K562 (cell line): ENCODE results near the gene ST6GALNAC1. TPM values are rescaled to one million over a fixed set of nuclear protein-coding genes. Genes with fewer than 3 reads are reported as not detected.

Source experiments
- ATAC-seq: fragments of 200-7000 bp; cut with Tn5 transposase; 3 replicates; pipeline ENCODE4 v1.9.1; 2020; ENCODE audit warnings: moderate library complexity
- BruUV-seq: library from RNA; stranded (reverse); fragments of 400-500 nt; replicated peaks from 2 replicates; lab custom pipeline; 2021; lab: Mats Ljungman, UMichigan
- CTCF ChIA-PET: fragments of 300-600 bp; formaldehyde crosslinking; extraction: SDS; loops from one replicate; lab custom pipeline; 2021; ENCODE audit warnings: low intra/inter-chr PET ratio; lab: Yijun Ruan, JAX
- POLR2A ChIA-PET: fragments of 300-600, 350-650 bp; sonication (Branson Sonifier 250); formaldehyde crosslinking; extraction: SDS; loops from one replicate; lab custom pipeline; 2021; ENCODE audit warnings: antibody characterized with exemption, inconsistent platforms; lab: Yijun Ruan, JAX
- DNase-seq, 4 experiments: peaks; one replicate each; pipeline versions ENCODE4 v3.0.0 to v3.0.0-alpha.2; 2011 to 2018; ENCODE audit warnings: low spot score in 3 of 4, mixed read lengths in 3 of 4; ENCODE audit errors: extremely low read depth in 1 of 4
- FAIRE-seq: peaks from 2 replicates; lab custom pipeline; 2011; peaks lifted over from hg19 to GRCh38; lab: Jason Lieb, UNC
- H2AFZ ChIP-seq: 2 replicates; pipeline ENCODE4 v1.6.0; 2011; ENCODE audit warnings: low read depth, low read length, control low read depth, inconsistent platforms
- H3K27ac ChIP-seq: fragments of 200-600 bp; 3 replicates; pipeline ENCODE4 v1.8.0; 2011; ENCODE audit warnings: low read depth, mild to moderate bottlenecking, control low read depth, inconsistent platforms, low read length, moderate library complexity, mixed read lengths; ENCODE audit errors: extremely low read depth
- H3K27me3 ChIP-seq, 2 experiments: fragments of 300-600 bp in 1 of 2; 2 replicates in 1 of 2; 3 replicates in 1 of 2; pipeline versions ENCODE4 v1.6.0 to v1.8.0; 2011; ENCODE audit warnings: inconsistent platforms in 2 of 2, low read length in 2 of 2, mild to moderate bottlenecking in 1 of 2, mixed read lengths in 1 of 2, moderate library complexity in 1 of 2; ENCODE audit not compliant: control insufficient read depth in 2 of 2, insufficient read depth in 2 of 2
- H3K36me3 ChIP-seq: fragments of 300-600 bp; 3 replicates; pipeline ENCODE4 v1.8.0; 2011; ENCODE audit warnings: mild to moderate bottlenecking, low read length, inconsistent platforms; ENCODE audit not compliant: control insufficient read depth, insufficient read depth
- H3K4me1 ChIP-seq, 2 experiments: fragments of 200-600 bp in 1 of 2; replicated peaks in 1 of 2; 2 replicates in 1 of 2; 3 replicates in 1 of 2; pipeline versions ENCODE4 v1.5.1 to v1.8.0; 2011; ENCODE audit warnings: inconsistent platforms in 2 of 2, low read length in 2 of 2, mild to moderate bottlenecking in 1 of 2, mixed read lengths in 1 of 2, moderate library complexity in 1 of 2; ENCODE audit not compliant: control insufficient read depth in 2 of 2, insufficient read depth in 2 of 2
- H3K4me2 ChIP-seq: 2 replicates; pipeline ENCODE4 v1.6.1; 2011; ENCODE audit warnings: low read length, control low read depth, inconsistent platforms, mixed read lengths; ENCODE audit not compliant: insufficient read depth
- H3K4me3 ChIP-seq: fragments of 200-600 bp; sonication (generic), shearing (Covaris generic); 2 replicates; pipeline ENCODE4 v1.5.1; 2016; ENCODE audit warnings: control low read depth, inconsistent platforms
- H3K79me2 ChIP-seq: fragments of 200-600 bp; 3 replicates; pipeline ENCODE4 v1.8.0; 2011; ENCODE audit warnings: low read length, inconsistent platforms; ENCODE audit not compliant: control insufficient read depth, insufficient read depth
- H3K9ac ChIP-seq, 2 experiments: 2 replicates each; pipeline versions ENCODE4 v1.6.0 to v1.6.1; 2011; ENCODE audit warnings: low read depth in 2 of 2, low read length in 2 of 2, control low read depth in 1 of 2, inconsistent platforms in 1 of 2, mild to moderate bottlenecking in 1 of 2, mixed read lengths in 1 of 2; ENCODE audit not compliant: insufficient read depth in 1 of 2
- H3K9me1 ChIP-seq: one replicate; pipeline ENCODE4 v1.6.0; 2011; ENCODE audit warnings: inconsistent platforms, mild to moderate bottlenecking, low read length, moderate library complexity; ENCODE audit not compliant: control insufficient read depth, insufficient read depth
- H3K9me3 ChIP-seq: replicated peaks from 2 replicates; pipeline ENCODE4 v1.5.1; 2011; ENCODE audit warnings: low read depth, low read length, inconsistent platforms; ENCODE audit not compliant: control insufficient read depth, insufficient read depth
- H4K20me1 ChIP-seq: replicated peaks from 2 replicates; pipeline ENCODE4 v1.6.1; 2011; ENCODE audit warnings: low read length, inconsistent platforms, mixed read lengths; ENCODE audit not compliant: control insufficient read depth, insufficient read depth
- ARHGAP35 ChIP-seq: fragments of 450-650 bp; IDR thresholded peaks from 2 replicates; pipeline ENCODE4 v1.6.1; 2018; ENCODE audit not compliant: partially characterized antibody
- ATF3 ChIP-seq, 2 experiments: fragments of 450-650 bp in 1 of 2; sonication (generic) in 1 of 2; formaldehyde crosslinking in 1 of 2; IDR thresholded peaks in 1 of 2; conservative IDR thresholded peaks in 1 of 2; 2 replicates each; pipeline versions ENCODE4 v1.6.1 to v1.8.1; 2016 to 2023; ENCODE audit warnings: mild to moderate bottlenecking in 2 of 2, moderate library complexity in 2 of 2, inconsistent platforms in 1 of 2, missing genetic modification reagents in 1 of 2
- C11orf30 ChIP-seq: fragments of 450-650 bp; IDR thresholded peaks from 2 replicates; pipeline ENCODE4 v1.6.1; 2016; ENCODE audit warnings: low read depth, mild to moderate bottlenecking
- CBX3 ChIP-seq, 2 experiments: IDR thresholded peaks; 1 replicate in 1 of 2; 2 replicates in 1 of 2; pipeline ENCODE4 v1.6.1; 2012; ENCODE audit warnings: inconsistent platforms in 2 of 2, low read length in 2 of 2, borderline replicate concordance in 1 of 2, control low read depth in 1 of 2
- CCAR2 ChIP-seq: fragments of 200-400 bp; formaldehyde crosslinking; IDR thresholded peaks from 2 replicates; pipeline ENCODE4 v1.6.1; 2017; ENCODE audit warnings: mild to moderate bottlenecking, low read depth, low read length
- CHD4 ChIP-seq: fragments of 200-600 bp; sonication (generic); IDR thresholded peaks from 3 replicates; pipeline ENCODE4 v1.6.1; 2012; ENCODE audit warnings: low read depth, mild to moderate bottlenecking, mixed read lengths, low read length, inconsistent platforms; ENCODE audit not compliant: insufficient read depth, insufficient replicate concordance, poor library complexity, severe bottlenecking
- CXXC5 ChIP-seq: fragments of 250-450 bp; sonication (Bioruptor Pico); IDR thresholded peaks from 2 replicates; pipeline ENCODE4 v1.8.0; 2022; ENCODE audit warnings: inconsistent platforms, mild to moderate bottlenecking, moderate library complexity
- GABPB2 ChIP-seq: fragments of 250-450 bp; sonication (Bioruptor Pico); conservative IDR thresholded peaks from 2 replicates; pipeline ENCODE4 v1.5.1; 2021; ENCODE audit warnings: mild to moderate bottlenecking
- HNRNPL ChIP-seq: fragments of 200-400 bp; formaldehyde crosslinking; IDR thresholded peaks from 2 replicates; pipeline ENCODE4 v1.6.1; 2017; ENCODE audit warnings: low read depth, mild to moderate bottlenecking, low read length
- NRF1 ChIP-seq, 2 experiments: fragments of 450-650 bp; IDR thresholded peaks in 1 of 2; conservative IDR thresholded peaks in 1 of 2; 2 replicates each; pipeline ENCODE4 v1.6.1; 2014; ENCODE audit warnings: mild to moderate bottlenecking in 2 of 2
- PHF20 ChIP-seq: fragments of 450-650 bp; IDR thresholded peaks from 2 replicates; pipeline ENCODE4 v1.6.1; 2018; ENCODE audit not compliant: partially characterized antibody
- PKNOX1 ChIP-seq: fragments of 450-650 bp; IDR thresholded peaks from 2 replicates; pipeline ENCODE4 v1.6.1; 2016
- STAT5B ChIP-seq: fragments of 250-450 bp; sonication (Bioruptor Pico); IDR thresholded peaks from 2 replicates; pipeline ENCODE4 v1.8.0; 2021; ENCODE audit warnings: mild to moderate bottlenecking, inconsistent platforms
- ZMIZ1 ChIP-seq, 2 experiments: fragments of 150-350 bp in 1 of 2; IDR thresholded peaks; 2 replicates each; pipeline ENCODE4 v1.6.1; 2012 to 2016; ENCODE audit warnings: low read depth in 2 of 2, low read length in 2 of 2, mild to moderate bottlenecking in 1 of 2, moderate library complexity in 1 of 2
- ZNF143 ChIP-seq: sonication (generic); formaldehyde crosslinking; IDR thresholded peaks from 2 replicates; pipeline ENCODE4 v1.9.0; 2022; ENCODE audit warnings: mild to moderate bottlenecking, missing genetic modification reagents
- ZNF764 ChIP-seq: fragments of 250-450 bp; sonication (Bioruptor Pico); IDR thresholded peaks from 2 replicates; pipeline ENCODE4 v1.4.0; 2020; ENCODE audit warnings: low read depth, mild to moderate bottlenecking, moderate library complexity
- WGBS: fragments of 100-300 bp; shearing (Covaris generic); methylation state at CpG from one replicate; pipeline ENCODE4 v1.1.6; 2016; ENCODE audit warnings: low coverage, mixed read lengths; ENCODE audit not compliant: insufficient coverage; ENCODE audit errors: missing lambda C conversion rate; 5-methylcytosine and 5-hydroxymethylcytosine counted together
- in situ Hi-C: fragments of 300-500 bp; cut with MboI; formaldehyde crosslinking; loops from 4 replicates; pipeline ENCODE4 v1.15.0; 2018; ENCODE audit warnings: inconsistent platforms, mixed read lengths
- intact Hi-C: fragments of 100-400 bp; cut with micrococcal nuclease; formaldehyde crosslinking; loops from 2 replicates; pipeline ENCODE4 v1.14.2; 2022
- polyA plus RNA-seq, 8 experiments: library from polyadenylated mRNA; depleted of rRNA in 4 of 8; stranded (reverse) in 5 of 8; unstranded in 3 of 8; fragments of >200 nt; fragmentation: Nextera tagmentation in 2 of 8; fragmentation: Illumina TruSeq in 1 of 8; extraction: Ambion mirVana in 2 of 8; extraction: Trizol in 1 of 8; gene quantifications; 2 replicates each; pipeline versions ENCODE4 v1.2.1 to v1.2.3, GENCODE V29; 2011 to 2014; ENCODE audit warnings: inconsistent platforms in 1 of 8, missing spikeins in 1 of 8
- total RNA-seq, 7 experiments: library from RNA; depleted of rRNA in 6 of 7; stranded (reverse); fragments of >200 nt in 6 of 7; fragmentation: Illumina TruSeq in 2 of 7; extraction: Trizol in 2 of 7; gene quantifications; 2 replicates each; pipeline versions ENCODE4 v1.2.1 to v1.2.3, GENCODE V29; 2011 to 2021; ENCODE audit warnings: low replicate concordance in 1 of 7

Gene ST6GALNAC1
- total and polyA plus RNA-seq, 9 of the 15 experiments (the other 6 are each of a cell fraction or from before 2014, with no cell fraction given): 20.6 to 68.4 (median 50.5) TPM

- Histone ChIP-seq H3K9ac (0 out of 4 replicates have a peak overlapping the region, but pooled peaks of 1 of the 2 experiments have one; percentile 31), H3K4me1 (peaks cover 8 to 31% of the 10 kb centered on the region in 2 experiments; a peak in 3 of 5 replicates), H3K27ac (no peak overlapping the region), H3K27me3 (no peaks in the 10 kb centered on the region), H3K9me3 (no peaks in the 10 kb centered on the region), H2AFZ (0 out of 2 replicates have a peak overlapping the region, but pooled peaks have one; percentile 58), H3K79me2 (no peaks in the 10 kb centered on the region), H4K20me1 (no peaks in the 10 kb centered on the region), H3K4me2 (no peak overlapping the region; the same call in 1 of the 2 replicates), H3K4me3 (no peak overlapping the region), H3K36me3 (no peaks in the 10 kb centered on the region), H3K9me1 (no peaks in the 10 kb centered on the region)
- ChIA-PET POLR2A (interaction anchor here (2.3 kb wide), 1 partner anchor 19 kb away, joined by 6 read pairs; no protein-coding TSS in a partner anchor), CTCF (interaction anchor here (0.7 kb wide), 1 partner anchor 151 kb away, joined by 3 read pairs; no protein-coding TSS in a partner anchor)
- BruUV-seq: no TSS peak
- intact Hi-C loops: no loop called here
- in situ Hi-C loops: no loop called here
- DNase-seq (peak in 1 of 4 experiments; percentile 5), ATAC-seq (peak; percentile 44; the same call in 2 of the 3 replicates), FAIRE-seq (no peak)
- 18% methylated on average over 9 of the region's 11 CpGs for WGBS
- TF ChIP-seq ZMIZ1 (IDR thresholded peaks at IDR 0.05; ENCODE audit: low read depth in 2 of 2, low read length in 2 of 2): no peak
- no peak for TF ChIP-seq ARHGAP35
- TF ChIP-seq GABPB2 (CRISPR knock-in tag): no peak
- TF ChIP-seq NRF1 (conservative IDR thresholded peaks at IDR 0.05 in 1 of 2, IDR thresholded peaks at IDR 0.05 in 1 of 2): 0 out of 4 replicates have a peak, but pooled peaks of 1 of the 2 experiments have one; percentile 7
- TF ChIP-seq ZNF143 (CRISPR knock-in tag): no peak
- no peak for TF ChIP-seq ZNF764 (CRISPR knock-in tag)
- TF ChIP-seq C11orf30: peak; percentile 74
- TF ChIP-seq PHF20: no peak
- no peak for TF ChIP-seq CCAR2
- TF ChIP-seq CHD4: no peak
- TF ChIP-seq CBX3 (IDR thresholded peaks at IDR 0.05; ENCODE audit: borderline replicate concordance in 1 of 2, low read length in 2 of 2): no peak
- TF ChIP-seq ATF3 (IDR thresholded peaks at IDR 0.05): peak; percentile 33; the same call in 1 of the 2 replicates
- TF ChIP-seq ATF3 (CRISPR knock-in tag; conservative IDR thresholded peaks at IDR 0.05): no peak
- TF ChIP-seq PKNOX1: peak; percentile 52; the same call in 1 of the 2 replicates
- TF ChIP-seq CXXC5 (CRISPR knock-in tag): peak; percentile 43; the same call in 1 of the 2 replicates
- TF ChIP-seq HNRNPL: no peak
- no peak for TF ChIP-seq STAT5B (CRISPR knock-in tag)
Measured at GRCh38 chr17:76689859-76690258, 46.3 kb upstream of the ST6GALNAC1 start.
